HG03039 (cell line): ENCODE data around the gene CSNK2A2.

Source experiments
- ATAC-seq: cut with Tn5 transposase; IDR thresholded peaks from one replicate; pipeline ENCODE4 v1.9.1; 2021; ENCODE audit warnings: mild to moderate bottlenecking, moderate library complexity; ENCODE audit not compliant: unreplicated experiment

The CSNK2A2 gene

DNA sequence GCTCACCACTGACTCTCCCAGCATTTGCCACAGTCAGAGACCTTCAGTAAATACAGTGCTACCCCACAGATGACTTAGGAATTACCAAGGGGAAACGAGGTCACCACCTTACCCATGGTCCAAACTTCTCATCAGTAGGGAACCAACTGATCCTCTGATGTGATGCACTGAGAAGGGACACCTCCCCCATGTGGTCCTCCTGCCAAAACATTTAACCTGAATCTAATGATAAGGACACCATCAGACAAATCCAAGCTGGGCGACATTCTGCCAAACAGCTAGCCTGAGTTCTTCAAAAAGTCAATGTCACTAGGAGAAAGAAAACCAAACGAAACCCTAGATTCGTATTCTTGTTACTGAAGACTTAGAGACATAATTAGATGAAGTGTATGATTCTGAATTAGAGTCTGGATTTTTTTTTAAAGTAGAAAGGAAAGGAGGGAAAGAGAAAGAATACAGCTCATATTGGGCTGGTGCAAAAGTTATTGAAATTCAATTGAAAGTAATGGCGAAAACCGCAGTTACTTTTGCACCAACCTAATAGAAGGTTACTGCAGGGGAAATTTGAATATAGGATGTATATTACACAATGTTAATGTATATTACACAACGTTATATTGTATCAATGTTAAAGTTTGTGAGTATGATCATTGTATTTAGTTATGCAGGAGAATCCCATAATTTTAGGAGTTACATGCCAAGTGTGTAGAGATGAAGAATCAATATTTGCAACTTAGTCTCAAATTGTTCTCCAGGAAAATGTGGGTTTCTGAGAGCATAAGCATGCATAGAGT is 2.3 kb upstream of the CSNK2A2 start:
- no peak for ATAC-seq

DNA sequence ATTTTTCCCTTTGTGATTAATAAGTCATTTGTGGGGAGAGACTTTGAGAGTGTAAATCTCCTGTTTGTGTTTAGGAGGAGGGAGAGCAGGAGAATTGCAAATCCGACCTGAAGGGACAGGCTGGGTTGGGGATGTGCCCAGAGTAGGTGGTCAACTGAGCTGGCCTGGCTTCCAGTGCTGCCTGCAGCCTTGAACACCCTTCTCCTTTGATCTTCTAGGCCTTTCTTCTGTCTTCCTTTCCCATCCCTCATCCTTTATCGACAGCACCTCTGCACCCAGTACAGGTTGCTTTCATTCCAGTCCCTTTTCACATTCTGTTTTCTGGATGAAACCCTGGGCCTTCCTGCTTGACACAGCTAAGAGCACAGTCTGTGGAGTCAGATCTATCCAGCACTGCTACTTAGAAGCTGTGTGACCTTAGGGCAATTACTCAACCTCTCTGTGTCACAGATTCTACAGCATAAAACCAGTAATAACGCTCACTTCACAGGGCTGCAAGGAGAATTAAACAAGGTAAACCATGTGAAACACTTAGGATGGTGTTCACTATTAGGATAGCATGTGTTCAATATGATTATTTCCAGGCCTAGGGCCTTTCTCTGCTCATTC is 1.0 kb upstream of the CSNK2A2 start:
- ATAC-seq = no peak

GRCh38 chr16:58197314-58198012 is 443 bp downstream of the CSNK2A2 start:
- ATAC-seq = peak; percentile 21

GRCh38 chr16:58196898-58197313 is 1.0 kb downstream of the CSNK2A2 start:
- ATAC-seq = no peak

GRCh38 chr16:58195771-58196170 is 2.1 kb downstream of the CSNK2A2 start:
- no peak for ATAC-seq

GRCh38 chr16:58195344-58195743 is 2.6 kb downstream of the CSNK2A2 start:
- ATAC-seq = no peak

DNA sequence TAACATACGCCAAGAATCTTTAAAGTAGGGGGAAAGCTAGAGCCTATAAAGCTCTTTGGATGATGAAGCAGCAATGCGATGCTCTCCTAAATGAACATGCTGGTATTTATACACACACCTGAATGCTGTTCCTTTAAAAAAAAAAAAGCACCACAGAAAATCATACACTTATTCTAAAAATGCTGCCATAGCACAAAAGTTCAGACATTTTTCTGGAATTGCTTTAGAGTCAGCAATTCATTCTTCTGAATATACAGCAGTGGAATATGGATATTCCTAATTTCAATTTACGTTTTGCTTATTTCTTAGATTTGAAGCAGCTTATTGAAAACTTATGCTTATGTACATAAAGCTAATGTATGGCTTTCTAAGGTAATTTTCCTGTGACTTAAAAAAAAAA is 3.1 kb downstream of the CSNK2A2 start:
- no peak for ATAC-seq

- no peak for ATAC-seq
Measured at GRCh38 chr16:58187665-58188421, 10.1 kb downstream of the CSNK2A2 start.

- no peak for ATAC-seq
Measured at GRCh38 chr16:58187092-58187491, 10.8 kb downstream of the CSNK2A2 start.

GRCh38 chr16:58186176-58186944 is 11.5 kb downstream of the CSNK2A2 start:
- ATAC-seq = no peak

GRCh38 chr16:58177353-58177710 is 20.6 kb downstream of the CSNK2A2 start:
- no peak for ATAC-seq

GRCh38 chr16:58176608-58177352 is 21.1 kb downstream of the CSNK2A2 start:
- ATAC-seq = no peak

GRCh38 chr16:58170223-58170622 is 27.7 kb downstream of the CSNK2A2 start:
- no peak for ATAC-seq

DNA sequence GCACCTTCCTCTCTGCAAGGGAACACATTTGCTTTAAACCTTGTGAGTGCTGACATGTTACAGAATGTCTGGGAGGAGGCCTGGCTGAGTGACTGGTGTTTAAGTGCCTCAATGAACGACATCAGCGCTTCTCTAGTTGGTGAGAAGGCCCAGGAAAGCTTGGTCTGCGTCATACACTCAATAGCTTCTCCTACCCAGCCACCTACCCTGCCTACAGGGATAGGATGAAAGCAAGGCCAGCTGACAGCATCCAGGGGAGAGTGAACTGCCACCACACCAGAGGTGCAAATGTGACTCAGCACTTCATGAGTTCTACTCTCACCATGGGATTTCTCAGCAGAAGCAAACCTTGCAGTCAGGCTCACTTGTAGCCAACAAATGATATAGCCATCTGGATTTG is 37.1 kb downstream of the CSNK2A2 start:
- no peak for ATAC-seq

DNA sequence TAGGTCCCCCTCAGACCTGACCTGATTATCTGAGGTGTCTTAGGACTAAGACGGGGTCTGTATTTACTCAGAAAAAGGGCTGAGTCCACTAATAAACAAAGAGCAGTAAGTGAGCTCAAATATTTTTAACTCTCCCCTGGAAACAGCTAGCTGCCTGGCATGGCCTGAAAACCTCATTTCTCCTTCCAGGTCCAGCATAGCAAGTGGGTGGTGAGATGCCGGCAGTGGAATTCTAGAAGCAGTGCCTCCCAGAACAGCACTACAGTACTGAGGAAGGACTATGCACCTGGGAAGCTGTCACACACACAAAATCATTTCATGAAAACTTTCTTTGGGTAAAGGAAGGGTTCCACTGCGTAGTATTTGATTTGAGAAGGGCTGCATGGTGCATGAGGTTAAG is 39.2 kb downstream of the CSNK2A2 start:
- ATAC-seq = no peak

- ATAC-seq = no peak
Measured at GRCh38 chr16:58157951-58158540, 39.9 kb downstream of the CSNK2A2 start.

- ATAC-seq = no peak
Measured at GRCh38 chr16:58157239-58157638, 40.7 kb downstream of the CSNK2A2 start.

DNA sequence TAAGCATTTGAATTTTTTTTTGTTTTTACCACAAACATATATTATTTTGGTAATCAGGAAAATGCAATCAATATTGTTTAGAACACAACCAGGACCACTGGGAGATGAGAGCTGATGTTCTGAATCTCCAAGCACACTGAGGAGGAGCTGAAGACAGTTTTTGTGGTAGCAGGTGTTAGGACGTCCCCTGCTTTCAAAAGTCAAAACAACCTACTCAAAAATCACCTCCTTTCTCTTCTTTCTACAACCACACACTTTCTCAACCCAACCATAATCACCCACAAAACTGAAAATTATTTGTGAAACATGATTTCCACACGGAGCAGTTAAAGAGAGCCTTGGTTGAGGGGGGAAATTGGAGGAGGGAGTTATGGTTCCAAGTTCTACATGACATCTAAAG is 42.1 kb downstream of the CSNK2A2 start:
- ATAC-seq = no peak

GRCh38 chr16:58154345-58154744 is 43.6 kb downstream of the CSNK2A2 start:
- ATAC-seq = no peak
